Fibroblast of pulmonary artery (primary cell): Measurements from ENCODE around the gene SEPTIN3.

Experiments used
- DNase-seq: peaks from one replicate; pipeline ENCODE4 v3.0.0-alpha.2; 2010; ENCODE audit warnings: low read depth
- H3K4me3 ChIP-seq: replicated peaks from 2 replicates; pipeline ENCODE4 v1.5.1; 2011; ENCODE audit warnings: low read depth, mild to moderate bottlenecking, control low read depth, low read length, moderate library complexity
- CTCF ChIP-seq: IDR thresholded peaks from 2 replicates; pipeline ENCODE4 v1.5.1; 2011; ENCODE audit warnings: mild to moderate bottlenecking, control low read depth, low read length, inconsistent platforms; ENCODE audit errors: missing control alignments

Gene SEPTIN3

GRCh38 chr22:41975299-41976069 is 6.2 kb downstream of the SEPTIN3 start:
- no peak for DNase-seq
- H3K4me3 ChIP-seq, result no peak overlapping the region
- TF ChIP-seq CTCF, result no peak

GRCh38 chr22:41976070-41976901 is 7.0 kb downstream of the SEPTIN3 start:
- H3K4me3 ChIP-seq, result no peak overlapping the region
- TF ChIP-seq CTCF, result no peak
- DNase-seq, result no peak

- no peak overlapping the region for H3K4me3 ChIP-seq
- TF ChIP-seq CTCF, result no peak
- no peak for DNase-seq
Measured at GRCh38 chr22:41976961-41977566, 7.8 kb downstream of the SEPTIN3 start.

GRCh38 chr22:41978732-41979131 is 9.5 kb downstream of the SEPTIN3 start:
- no peak for DNase-seq
- TF ChIP-seq CTCF, result no peak
- no peak overlapping the region for H3K4me3 ChIP-seq

GRCh38 chr22:41979423-41980250 is 10.4 kb downstream of the SEPTIN3 start:
- TF ChIP-seq CTCF, result no peak
- no peak for DNase-seq
- no peak overlapping the region for H3K4me3 ChIP-seq

- TF ChIP-seq CTCF, result no peak
- no peak for DNase-seq
- no peak overlapping the region for H3K4me3 ChIP-seq
Measured at GRCh38 chr22:41982865-41983264, 13.6 kb downstream of the SEPTIN3 start.
